Right atrium auricular region (tissue), 2 donors: ENCODE results near the gene NHLRC1. TPM values are rescaled to one million over a fixed set of nuclear protein-coding genes. Genes with fewer than 3 reads are reported as not detected.

Source experiments
- DNase-seq: peaks from one replicate; pipeline ENCODE4 v3.0.0-alpha.2; 2019; ENCODE audit warnings: low spot score
- H3K27ac ChIP-seq, 2 donors: fragments of 200-600 bp; sonication (generic); 1 replicate in 1 of 2; 2 replicates in 1 of 2; pipeline ENCODE4 v1.5.1; 2016 to 2019
- H3K27me3 ChIP-seq, 2 donors: fragments of 200-600 bp; sonication (generic); one replicate each; pipeline versions ENCODE4 v1.5.1 to v1.6.0; 2017 to 2019
- H3K36me3 ChIP-seq: fragments of 200-600 bp; sonication (generic); one replicate; pipeline ENCODE4 v1.5.1; 2016
- H3K4me1 ChIP-seq, 2 donors: fragments of 200-600 bp; sonication (generic); one replicate each; pipeline versions ENCODE4 v1.5.1 to v1.6.0; 2017 to 2019
- H3K4me3 ChIP-seq, 2 donors: fragments of 200-600 bp; sonication (generic); 1 replicate in 1 of 2; 2 replicates in 1 of 2; pipeline ENCODE4 v1.5.1; 2017 to 2019; ENCODE audit warnings: mild to moderate bottlenecking in 1 of 2, moderate library complexity in 1 of 2
- H3K9me3 ChIP-seq, 2 donors: fragments of 200-600 bp; sonication (generic); one replicate each; pipeline ENCODE4 v1.5.1; 2019
- total RNA-seq, 2 donors: library from RNA; depleted of rRNA; stranded (reverse); fragments of >200 nt; gene quantifications; one replicate each; pipeline ENCODE4 v1.1.0, GENCODE V29; 2016
- TF ChIP-seq, protein P1 (sequence below), 2 donors: fragments of 200-600 bp; sonication (generic); IDR thresholded peaks; one replicate each; pipeline ENCODE4 v1.5.1; 2019; ENCODE audit warnings: antibody characterized with exemption in 2 of 2

NHLRC1 gene
- total RNA-seq, 2 donors from 2014 or later = 1.8 to 2.4 TPM

DNA sequence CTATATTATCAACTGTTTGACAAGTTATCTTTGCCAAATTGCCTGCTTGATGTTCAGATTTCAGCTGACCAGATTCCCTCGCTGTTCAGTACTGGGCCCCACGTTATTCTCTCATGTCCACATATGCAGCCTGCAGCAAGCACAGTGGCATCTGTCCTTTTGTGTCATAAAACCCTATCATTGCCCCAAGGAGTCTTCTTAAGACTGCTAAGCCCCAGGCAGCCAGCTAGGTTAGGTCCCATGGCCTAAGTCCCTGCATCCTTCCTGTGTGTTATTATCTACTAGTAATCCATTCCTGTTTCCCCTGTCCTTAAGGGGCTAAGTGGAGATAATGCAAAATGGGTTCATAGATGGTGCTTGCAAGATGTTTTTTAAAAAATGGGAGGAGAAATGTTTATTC is 39.9 kb upstream of the NHLRC1 start:
- Histone ChIP-seq H3K4me3 (no peak overlapping the region), H3K27ac (no peak overlapping the region), H3K9me3 (no peaks in the 10 kb centered on the region), H3K27me3 (no peaks in the 10 kb centered on the region), H3K4me1 (no peaks in the 10 kb centered on the region), H3K36me3 (peaks cover 44% of the 10 kb centered on the region)
- TF ChIP-seq, protein P1, sequence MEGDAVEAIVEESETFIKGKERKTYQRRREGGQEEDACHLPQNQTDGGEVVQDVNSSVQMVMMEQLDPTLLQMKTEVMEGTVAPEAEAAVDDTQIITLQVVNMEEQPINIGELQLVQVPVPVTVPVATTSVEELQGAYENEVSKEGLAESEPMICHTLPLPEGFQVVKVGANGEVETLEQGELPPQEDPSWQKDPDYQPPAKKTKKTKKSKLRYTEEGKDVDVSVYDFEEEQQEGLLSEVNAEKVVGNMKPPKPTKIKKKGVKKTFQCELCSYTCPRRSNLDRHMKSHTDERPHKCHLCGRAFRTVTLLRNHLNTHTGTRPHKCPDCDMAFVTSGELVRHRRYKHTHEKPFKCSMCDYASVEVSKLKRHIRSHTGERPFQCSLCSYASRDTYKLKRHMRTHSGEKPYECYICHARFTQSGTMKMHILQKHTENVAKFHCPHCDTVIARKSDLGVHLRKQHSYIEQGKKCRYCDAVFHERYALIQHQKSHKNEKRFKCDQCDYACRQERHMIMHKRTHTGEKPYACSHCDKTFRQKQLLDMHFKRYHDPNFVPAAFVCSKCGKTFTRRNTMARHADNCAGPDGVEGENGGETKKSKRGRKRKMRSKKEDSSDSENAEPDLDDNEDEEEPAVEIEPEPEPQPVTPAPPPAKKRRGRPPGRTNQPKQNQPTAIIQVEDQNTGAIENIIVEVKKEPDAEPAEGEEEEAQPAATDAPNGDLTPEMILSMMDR (IDR thresholded peaks at IDR 0.05) = no peak
- no peak for DNase-seq

- DNase-seq = no peak
- Histone ChIP-seq H3K9me3 (no peaks in the 10 kb centered on the region), H3K36me3 (peaks cover 36% of the 10 kb centered on the region), H3K4me1 (no peaks in the 10 kb centered on the region), H3K27me3 (no peaks in the 10 kb centered on the region), H3K27ac (no peak overlapping the region), H3K4me3 (no peak overlapping the region)
- TF ChIP-seq, protein P1 (IDR thresholded peaks at IDR 0.05) = no peak
Measured at GRCh38 chr6:18161431-18161830, 39.0 kb upstream of the NHLRC1 start.

GRCh38 chr6:18160911-18161310 is 38.4 kb upstream of the NHLRC1 start:
- no peak for DNase-seq
- H3K36me3 ChIP-seq = peaks cover 30% of the 10 kb centered on the region
- H3K4me3 ChIP-seq = no peak overlapping the region
- TF ChIP-seq, protein P1 (IDR thresholded peaks at IDR 0.05) = no peak
- H3K27me3 ChIP-seq = no peaks in the 10 kb centered on the region
- H3K9me3 ChIP-seq = no peaks in the 10 kb centered on the region
- peaks cover 0 to 5% of the 10 kb centered on the region in 2 donors for H3K4me1 ChIP-seq
- H3K27ac ChIP-seq = no peak overlapping the region

DNA sequence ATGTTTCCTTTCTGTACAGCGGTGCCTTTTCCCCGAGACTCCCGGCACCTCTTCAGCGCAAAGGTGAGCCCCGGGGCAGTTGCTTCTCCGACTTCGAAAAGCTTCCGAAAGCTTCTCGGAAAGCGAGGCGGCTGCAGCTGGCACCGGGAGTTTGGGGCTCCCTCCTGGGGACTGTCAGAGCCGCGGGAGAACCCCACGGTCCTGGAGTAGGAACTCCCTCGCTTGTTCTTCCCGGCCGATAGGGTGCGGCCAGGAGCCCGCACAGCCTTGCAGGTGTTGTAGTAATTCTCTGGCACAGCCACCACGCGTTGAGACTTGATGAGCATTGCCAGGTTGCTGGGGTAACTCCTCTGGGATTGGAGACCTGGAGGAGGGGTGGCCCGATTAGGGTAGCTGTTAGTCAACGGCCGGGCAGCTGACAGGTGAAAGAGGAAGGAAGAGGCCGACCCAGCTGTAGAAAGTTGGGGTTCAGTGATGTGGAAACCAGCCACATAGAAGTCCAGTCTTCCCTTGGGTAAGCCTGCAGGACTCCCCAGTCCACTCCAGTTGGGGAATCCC is 33.5 kb upstream of the NHLRC1 start:
- H3K36me3 ChIP-seq = peaks cover 11% of the 10 kb centered on the region
- no peaks in the 10 kb centered on the region for H3K9me3 ChIP-seq
- H3K27ac ChIP-seq = peak overlapping the region; percentile 80 to 83
- TF ChIP-seq, protein P1 (IDR thresholded peaks at IDR 0.05) = peak in 1 of 2 donors; percentile 37
- H3K27me3 ChIP-seq = no peaks in the 10 kb centered on the region
- peak overlapping the region; percentile 94 to 97 for H3K4me3 ChIP-seq
- H3K4me1 ChIP-seq = peaks cover 0 to 19% of the 10 kb centered on the region in 2 donors
- DNase-seq = peak; percentile 62

DNA sequence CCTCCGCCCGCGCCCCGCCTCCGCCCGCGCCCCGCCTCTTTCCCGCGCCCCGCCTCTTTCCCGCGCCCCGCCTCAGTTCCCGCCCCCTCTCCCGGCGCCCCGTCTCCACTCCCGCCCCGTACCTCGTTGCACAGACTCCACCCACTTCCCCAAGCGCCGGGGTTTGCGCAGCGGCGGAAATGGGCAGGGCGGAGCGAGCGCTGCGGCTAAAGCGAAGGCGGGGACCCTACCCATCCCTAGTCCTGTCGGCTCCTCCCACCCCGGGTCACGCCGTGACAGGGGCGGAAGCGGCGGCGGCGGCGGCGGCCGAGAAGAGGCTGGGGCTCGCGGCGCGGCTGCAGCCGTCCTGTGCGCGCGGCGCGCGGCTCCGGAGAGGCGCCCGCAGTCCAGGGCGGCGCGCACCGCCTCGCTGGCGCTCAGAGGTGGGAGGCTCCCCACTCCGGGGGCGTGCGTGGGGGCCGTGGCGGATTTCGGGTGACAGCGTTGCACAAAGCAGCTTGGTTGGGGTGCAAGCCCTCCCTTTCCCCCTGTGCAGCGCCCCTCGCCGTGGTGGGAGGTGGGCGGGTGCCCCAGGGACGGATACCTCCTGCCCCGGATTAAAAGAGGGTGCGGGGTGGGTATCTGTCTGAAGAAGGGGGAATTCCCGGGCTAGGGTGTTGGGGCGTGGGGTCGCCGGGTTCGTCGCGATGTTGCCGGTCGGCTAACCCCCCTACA is 32.8 kb upstream of the NHLRC1 start, which contains the start of gene KDM1B:
KDM1B (plus strand) TSS at position 273 of the 714 bp plus-strand sequence. CDS start 4,474 bp downstream, outside the sequence.
- H3K4me1 ChIP-seq = peaks cover 0 to 19% of the 10 kb centered on the region in 2 donors
- H3K27ac ChIP-seq = peak within 1 kb of the TSS; percentile 82 to 87
- peak; percentile 97 for DNase-seq
- peaks cover 9% of the 10 kb centered on the region for H3K36me3 ChIP-seq
- H3K27me3 ChIP-seq = no peaks in the 10 kb centered on the region
- TF ChIP-seq, protein P1 (IDR thresholded peaks at IDR 0.05) = no peak
- H3K9me3 ChIP-seq = no peaks in the 10 kb centered on the region
- peak within 1 kb of the TSS; percentile 94 to 97 for H3K4me3 ChIP-seq
